ENCODE results near the gene LGALS3BP. TPM values are rescaled to one million over a fixed set of nuclear protein-coding genes. Genes with fewer than 3 reads are reported as not detected.

Gene LGALS3BP
- total RNA-seq, 1 experiment from 2014 or later = 57.9 TPM

- TF ChIP-seq ZNF416 (CRISPR knock-in tag; IDR thresholded peaks at IDR 0.05) = no peak
- TF ChIP-seq ZNF425 (CRISPR knock-in tag; conservative IDR thresholded peaks at IDR 0.05) = no peak
- TF ChIP-seq USF2 (CRISPR knock-in tag; IDR thresholded peaks at IDR 0.05) = no peak
- TF ChIP-seq CREM (CRISPR knock-in tag; IDR thresholded peaks at IDR 0.05) = no peak
Measured at GRCh38 chr17:78981010-78981888, 1.5 kb upstream of the LGALS3BP start (continued).

- no peak for DNase-seq (ENCODE audit: low spot score)
- Mint-ChIP-seq H3K9me3 (no peaks in the 10 kb centered on the region), H3K27me3 (ENCODE audit: low read depth) (no peaks in the 10 kb centered on the region), H3K36me3 (no peaks in the 10 kb centered on the region), H3K4me3 (no peak overlapping the region), H3K4me1 (peaks cover 10% of the 10 kb centered on the region), H3K27ac (no peak overlapping the region)
- no peak for ATAC-seq
- ChIA-PET CTCF (interaction anchor here (1.0 to 2.2 kb wide), 5 partner anchors 10 to 128 kb away, joined by 4 to 8 read pairs (median 6); no protein-coding TSS in a partner anchor), POLR2A (no interaction called here)
- TF ChIP-seq JUN (CRISPR knock-in tag; IDR thresholded peaks at IDR 0.05) (no peak), E2F4 (CRISPR knock-in tag; IDR thresholded peaks at IDR 0.05; ENCODE audit: borderline replicate concordance, low read depth) (no peak), ZMAT4 (CRISPR knock-in tag; IDR thresholded peaks at IDR 0.05) (no peak), NFE2L1 (CRISPR knock-in tag; IDR thresholded peaks at IDR 0.05) (no peak), SOX15 (CRISPR knock-in tag; IDR thresholded peaks at IDR 0.05) (no peak), NFATC4 (CRISPR knock-in tag; IDR thresholded peaks at IDR 0.05) (no peak), GABPB1 (CRISPR knock-in tag; IDR thresholded peaks at IDR 0.05) (no peak), GTF2I (CRISPR knock-in tag; conservative IDR thresholded peaks at IDR 0.05) (no peak), ATF6 (CRISPR knock-in tag; IDR thresholded peaks at IDR 0.05) (no peak), JAZF1 (CRISPR knock-in tag; IDR thresholded peaks at IDR 0.05) (no peak), NR3C1 (CRISPR knock-in tag; conservative IDR thresholded peaks at IDR 0.05; ENCODE audit: low read depth) (no peak), ATF2 (CRISPR knock-in tag; IDR thresholded peaks at IDR 0.05; ENCODE audit: borderline replicate concordance, low read depth) (no peak), NR2C2 (CRISPR knock-in tag; IDR thresholded peaks at IDR 0.05) (no peak), HMGA2 (CRISPR knock-in tag; IDR thresholded peaks at IDR 0.05) (no peak), MAX (CRISPR knock-in tag; IDR thresholded peaks at IDR 0.05) (no peak), FOXJ3 (CRISPR knock-in tag; IDR thresholded peaks at IDR 0.05; ENCODE audit: borderline replicate concordance) (no peak), PRDM15 (CRISPR knock-in tag; IDR thresholded peaks at IDR 0.05) (no peak), ZNF219 (CRISPR knock-in tag; IDR thresholded peaks at IDR 0.05; ENCODE audit: borderline replicate concordance) (no peak)
Measured at GRCh38 chr17:78980624-78980972, 875 bp upstream of the LGALS3BP start.

Data from WTC11 (cell line).